Embryonic facial prominence (tissue), 1 donor: ENCODE data around the gene FGFR4.
A peak's percentile ranks its signal among the peaks of the same experiment; 100 is the strongest.

Experiments
- DNase-seq: peaks from one replicate; pipeline ENCODE4 v3.0.0-alpha.2; 2016; ENCODE audit errors: extremely low spot score

The FGFR4 gene

GRCh38 chr5:177103523-177104253 is 17.0 kb downstream of the FGFR4 start:
- no peak for DNase-seq

GRCh38 chr5:177105691-177106476 is 19.2 kb downstream of the FGFR4 start:
- no peak for DNase-seq

GRCh38 chr5:177107159-177107558 is 20.4 kb downstream of the FGFR4 start:
- no peak for DNase-seq

- DNase-seq: no peak
Observed at GRCh38 chr5:177109810-177110209, 23.1 kb downstream of the FGFR4 start.

- no peak for DNase-seq
Observed at GRCh38 chr5:177111720-177112394, 25.1 kb downstream of the FGFR4 start.

- DNase-seq: no peak
Observed at GRCh38 chr5:177112589-177113220, 26.0 kb downstream of the FGFR4 start.

GRCh38 chr5:177113566-177114424 is 27.1 kb downstream of the FGFR4 start:
- DNase-seq: peak; percentile 64

GRCh38 chr5:177116631-177117373 is 30.1 kb downstream of the FGFR4 start:
- DNase-seq: peak; percentile 69

GRCh38 chr5:177117441-177118045 is 30.8 kb downstream of the FGFR4 start:
- DNase-seq: no peak

GRCh38 chr5:177122566-177122965 is 35.9 kb downstream of the FGFR4 start:
- no peak for DNase-seq

- no peak for DNase-seq
Observed at GRCh38 chr5:177123789-177124485, 37.2 kb downstream of the FGFR4 start.

- no peak for DNase-seq
Observed at GRCh38 chr5:177124486-177124991, 37.8 kb downstream of the FGFR4 start.

GRCh38 chr5:177126771-177127170 is 40.1 kb downstream of the FGFR4 start:
- no peak for DNase-seq

GRCh38 chr5:177128551-177128981 is 41.9 kb downstream of the FGFR4 start:
- DNase-seq: no peak

- DNase-seq: no peak
Observed at GRCh38 chr5:177130211-177131018, 43.7 kb downstream of the FGFR4 start.

- DNase-seq: no peak
Observed at GRCh38 chr5:177131019-177131320, 44.3 kb downstream of the FGFR4 start.

GRCh38 chr5:177131352-177132135 is 44.8 kb downstream of the FGFR4 start:
- no peak for DNase-seq
